B cell (primary cell): ENCODE measurements around the gene CWC27.

ENCODE experiments used
- EZH2 ChIP-seq: IDR thresholded peaks from 2 replicates; pipeline ENCODE4 v1.6.1; 2012; ENCODE audit warnings: borderline replicate concordance, low read depth, mild to moderate bottlenecking, moderate library complexity, low read length; ENCODE audit not compliant: insufficient read depth, poor library complexity, severe bottlenecking
- TF ChIP-seq, protein P1 (sequence below): fragments of 200-600 bp; IDR thresholded peaks from one replicate; pipeline ENCODE4 v1.8.0; 2022; ENCODE audit warnings: antibody characterized with exemption, mild to moderate bottlenecking

- TF ChIP-seq, protein P1, sequence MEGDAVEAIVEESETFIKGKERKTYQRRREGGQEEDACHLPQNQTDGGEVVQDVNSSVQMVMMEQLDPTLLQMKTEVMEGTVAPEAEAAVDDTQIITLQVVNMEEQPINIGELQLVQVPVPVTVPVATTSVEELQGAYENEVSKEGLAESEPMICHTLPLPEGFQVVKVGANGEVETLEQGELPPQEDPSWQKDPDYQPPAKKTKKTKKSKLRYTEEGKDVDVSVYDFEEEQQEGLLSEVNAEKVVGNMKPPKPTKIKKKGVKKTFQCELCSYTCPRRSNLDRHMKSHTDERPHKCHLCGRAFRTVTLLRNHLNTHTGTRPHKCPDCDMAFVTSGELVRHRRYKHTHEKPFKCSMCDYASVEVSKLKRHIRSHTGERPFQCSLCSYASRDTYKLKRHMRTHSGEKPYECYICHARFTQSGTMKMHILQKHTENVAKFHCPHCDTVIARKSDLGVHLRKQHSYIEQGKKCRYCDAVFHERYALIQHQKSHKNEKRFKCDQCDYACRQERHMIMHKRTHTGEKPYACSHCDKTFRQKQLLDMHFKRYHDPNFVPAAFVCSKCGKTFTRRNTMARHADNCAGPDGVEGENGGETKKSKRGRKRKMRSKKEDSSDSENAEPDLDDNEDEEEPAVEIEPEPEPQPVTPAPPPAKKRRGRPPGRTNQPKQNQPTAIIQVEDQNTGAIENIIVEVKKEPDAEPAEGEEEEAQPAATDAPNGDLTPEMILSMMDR, result no peak
- no peak for TF ChIP-seq EZH2
Measured at GRCh38 chr5:64767959-64768357, 772 bp upstream of the CWC27 start.
